Activated CD4-positive, alpha-beta memory T cell treated with anti-CD3 and anti-CD28 coated beads, Interleukin-2, amount 10 ng/mL, durations not matched to agents 7 days and 5 days (primary cell): ENCODE measurements around the gene NOX3. TPM values are rescaled to one million over a fixed set of nuclear protein-coding genes. Genes with fewer than 3 reads are reported as not detected.

Source experiments
- CTCF ChIA-PET: fragments of 350-600 bp; sonication (Branson Sonifier 250); formaldehyde crosslinking; loops from one replicate; lab custom pipeline; 2021; ENCODE audit warnings: antibody characterized with exemption, inconsistent platforms; lab: Charles Lee
- POLR2A ChIA-PET: fragments of 350-600 bp; sonication (Branson Sonifier 250); formaldehyde crosslinking; loops from one replicate; lab custom pipeline; 2021; ENCODE audit warnings: antibody characterized with exemption; lab: Charles Lee
- DNase-seq: peaks from one replicate; pipeline ENCODE4 v3.0.0-alpha.2; 2020
- H3K27ac Mint-ChIP-seq: one replicate; pipeline ENCODE4 v1.8.0; 2021; ENCODE audit warnings: mild to moderate bottlenecking, mixed read lengths
- H3K27me3 Mint-ChIP-seq: one replicate; pipeline ENCODE4 v1.8.0; 2021; ENCODE audit warnings: mixed read lengths
- H3K36me3 Mint-ChIP-seq: one replicate; pipeline ENCODE4 v1.8.0; 2021; ENCODE audit warnings: low read depth, mixed read lengths
- H3K4me1 Mint-ChIP-seq: one replicate; pipeline ENCODE4 v1.8.0; 2021; ENCODE audit warnings: mixed read lengths
- H3K4me3 Mint-ChIP-seq: one replicate; pipeline ENCODE4 v1.8.0; 2021; ENCODE audit warnings: mild to moderate bottlenecking, mixed read lengths
- H3K9me3 Mint-ChIP-seq: one replicate; pipeline ENCODE4 v1.8.0; 2021; ENCODE audit warnings: mixed read lengths
- total RNA-seq, 2 experiments: library from RNA; stranded (reverse); gene quantifications; one replicate each; pipeline ENCODE4 v1.2.3, GENCODE V29; 2021

NOX3 gene
- total RNA-seq, 2 experiments from 2014 or later: not detected

DNA sequence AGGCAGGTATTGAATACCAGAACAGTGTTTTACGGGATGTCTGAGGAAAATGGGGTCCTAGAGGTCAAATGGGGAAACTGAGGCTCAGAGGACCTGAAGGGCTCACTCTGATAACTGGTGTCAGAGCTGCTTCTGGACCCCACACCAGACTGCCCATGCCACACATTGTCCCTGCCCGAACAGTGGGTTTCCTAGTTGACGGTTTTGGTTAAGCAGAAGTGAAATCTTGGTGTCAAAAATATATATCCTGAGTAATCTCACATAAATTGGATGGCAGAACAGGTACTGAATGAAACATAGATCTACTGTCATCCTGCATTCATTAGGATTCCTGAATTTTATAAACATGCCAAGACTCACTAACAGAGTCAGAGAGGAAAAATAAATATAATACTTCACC, 16.3 kb downstream of the NOX3 start:
- Mint-ChIP-seq H3K27me3 (no peaks in the 10 kb centered on the region), H3K9me3 (no peaks in the 10 kb centered on the region), H3K36me3 (no peaks in the 10 kb centered on the region), H3K27ac (no peak overlapping the region), H3K4me3 (no peak overlapping the region), H3K4me1 (peaks cover 5% of the 10 kb centered on the region)
- CTCF ChIA-PET: no interaction called here
- POLR2A ChIA-PET: no interaction called here
- no peak for DNase-seq

- ChIA-PET POLR2A (no interaction called here), CTCF (no interaction called here)
- DNase-seq: no peak
- Mint-ChIP-seq H3K27ac (no peak overlapping the region), H3K9me3 (peaks cover 3% of the 10 kb centered on the region), H3K4me3 (no peak overlapping the region), H3K36me3 (no peaks in the 10 kb centered on the region), H3K27me3 (no peaks in the 10 kb centered on the region), H3K4me1 (peaks cover 6% of the 10 kb centered on the region)
These were observed 18.5 kb downstream of the NOX3 start for GRCh38 chr6:155436981-155437749.

DNA sequence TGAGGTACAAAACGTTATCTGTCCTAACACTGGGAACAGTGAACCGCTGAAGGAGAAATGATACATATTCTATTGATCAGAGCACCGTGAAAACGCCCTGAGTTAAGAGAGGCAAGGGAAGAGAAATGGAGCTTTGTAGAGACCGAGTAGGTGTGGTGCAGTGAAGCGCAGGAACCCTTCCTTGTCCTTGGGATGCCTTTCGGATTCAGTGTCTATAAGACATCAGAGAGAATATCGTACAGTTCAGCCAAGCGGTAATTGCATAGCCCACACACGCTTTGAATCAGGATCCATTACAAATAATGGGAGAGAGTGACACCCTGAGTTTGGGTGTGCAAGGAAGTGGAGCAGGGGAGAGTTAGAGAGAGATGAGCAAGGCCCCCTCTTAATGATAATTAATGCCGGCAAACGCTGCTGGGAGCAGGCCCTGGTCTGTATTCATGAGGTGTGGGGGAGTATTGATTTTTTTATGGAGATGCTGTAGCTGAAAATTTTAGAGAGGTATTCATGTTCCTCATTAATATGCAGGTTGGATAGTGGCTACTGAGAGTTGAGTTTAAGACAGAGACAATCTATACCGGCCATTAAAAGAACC, 20.7 kb downstream of the NOX3 start:
- Mint-ChIP-seq H3K4me1 (peaks cover 6% of the 10 kb centered on the region), H3K4me3 (no peak overlapping the region), H3K9me3 (peaks cover 3% of the 10 kb centered on the region), H3K36me3 (no peaks in the 10 kb centered on the region), H3K27me3 (no peaks in the 10 kb centered on the region), H3K27ac (no peak overlapping the region)
- ChIA-PET POLR2A (no interaction called here), CTCF (no interaction called here)
- no peak for DNase-seq

- ChIA-PET CTCF (no interaction called here), POLR2A (no interaction called here)
- H3K4me1 Mint-ChIP-seq: peaks cover 6% of the 10 kb centered on the region
- peaks cover 3% of the 10 kb centered on the region for H3K9me3 Mint-ChIP-seq
- no peaks in the 10 kb centered on the region for H3K27me3 Mint-ChIP-seq
- DNase-seq: no peak
- H3K4me3 Mint-ChIP-seq: no peak overlapping the region
- H3K36me3 Mint-ChIP-seq: no peaks in the 10 kb centered on the region
- no peak overlapping the region for H3K27ac Mint-ChIP-seq
These were observed 21.5 kb downstream of the NOX3 start for GRCh38 chr6:155434096-155434495.

GRCh38 chr6:155432293-155432692, 23.3 kb downstream of the NOX3 start:
- no peak overlapping the region for H3K27ac Mint-ChIP-seq
- H3K9me3 Mint-ChIP-seq: peaks cover 3% of the 10 kb centered on the region
- DNase-seq: no peak
- H3K4me3 Mint-ChIP-seq: no peak overlapping the region
- no peaks in the 10 kb centered on the region for H3K36me3 Mint-ChIP-seq
- H3K27me3 Mint-ChIP-seq: no peaks in the 10 kb centered on the region
- ChIA-PET CTCF (no interaction called here), POLR2A (no interaction called here)
- peaks cover 6% of the 10 kb centered on the region for H3K4me1 Mint-ChIP-seq

DNA sequence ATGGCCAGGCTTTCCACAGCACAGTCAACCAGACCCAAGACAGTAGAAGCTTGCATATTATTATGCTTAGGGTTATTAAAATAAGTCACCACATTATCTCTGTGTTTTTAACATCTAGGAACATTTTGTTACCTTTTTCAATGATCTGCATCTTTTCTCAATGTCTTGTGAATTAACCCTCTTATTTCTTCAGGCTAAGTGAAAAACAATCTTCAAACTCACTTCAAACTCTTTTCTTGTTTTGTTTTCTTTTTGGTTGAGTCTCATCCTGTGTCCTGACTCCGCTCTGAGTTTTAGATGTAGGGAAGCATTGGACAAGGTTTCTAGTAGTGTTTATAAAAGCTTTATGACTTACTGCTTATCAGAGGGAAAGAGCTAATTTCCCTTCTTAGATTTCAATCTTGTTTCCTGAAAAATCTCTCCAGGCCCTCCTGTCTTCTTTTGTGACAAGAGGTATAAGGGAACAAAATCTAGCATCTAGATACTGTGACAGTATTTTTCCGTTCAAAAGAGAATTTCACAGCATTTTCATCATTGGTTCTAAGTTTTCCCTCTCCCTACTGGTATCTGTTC, 26.2 kb downstream of the NOX3 start:
- CTCF ChIA-PET: no interaction called here
- Mint-ChIP-seq H3K27me3 (no peaks in the 10 kb centered on the region), H3K36me3 (no peaks in the 10 kb centered on the region), H3K27ac (no peak overlapping the region), H3K4me1 (peaks cover 6% of the 10 kb centered on the region), H3K4me3 (no peak overlapping the region), H3K9me3 (peaks cover 3% of the 10 kb centered on the region)
- DNase-seq: no peak
- POLR2A ChIA-PET: no interaction called here

DNA sequence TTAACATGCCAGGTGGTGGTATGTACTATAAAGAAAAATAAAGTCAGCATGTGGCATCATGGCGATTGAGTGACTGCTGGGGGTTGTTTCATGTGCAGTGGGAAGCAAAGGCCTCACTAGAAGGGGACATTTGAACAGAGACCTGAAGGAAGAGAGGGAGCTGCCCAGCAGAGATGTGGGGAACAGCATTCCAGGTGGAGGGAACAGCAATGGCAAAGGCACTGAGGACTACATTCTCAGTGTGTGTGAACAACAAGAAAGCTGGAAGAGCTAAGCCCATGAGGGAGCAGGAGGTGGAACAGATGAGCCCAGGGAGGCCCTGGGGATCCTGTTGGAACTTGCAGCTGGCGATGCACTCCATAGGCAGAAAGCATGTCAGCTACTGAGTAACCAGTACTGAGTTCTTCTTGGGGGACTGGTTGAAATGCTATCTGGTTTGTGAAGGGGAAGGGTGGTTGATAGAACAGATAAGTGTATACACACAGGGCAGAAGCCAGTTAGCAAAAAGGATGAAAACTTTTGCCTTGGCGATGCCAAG, 29.2 kb downstream of the NOX3 start:
- POLR2A ChIA-PET: no interaction called here
- Mint-ChIP-seq H3K4me3 (no peak overlapping the region), H3K4me1 (no peaks in the 10 kb centered on the region), H3K27ac (no peak overlapping the region), H3K36me3 (no peaks in the 10 kb centered on the region), H3K27me3 (no peaks in the 10 kb centered on the region), H3K9me3 (no peaks in the 10 kb centered on the region)
- CTCF ChIA-PET: no interaction called here
- no peak for DNase-seq

DNA sequence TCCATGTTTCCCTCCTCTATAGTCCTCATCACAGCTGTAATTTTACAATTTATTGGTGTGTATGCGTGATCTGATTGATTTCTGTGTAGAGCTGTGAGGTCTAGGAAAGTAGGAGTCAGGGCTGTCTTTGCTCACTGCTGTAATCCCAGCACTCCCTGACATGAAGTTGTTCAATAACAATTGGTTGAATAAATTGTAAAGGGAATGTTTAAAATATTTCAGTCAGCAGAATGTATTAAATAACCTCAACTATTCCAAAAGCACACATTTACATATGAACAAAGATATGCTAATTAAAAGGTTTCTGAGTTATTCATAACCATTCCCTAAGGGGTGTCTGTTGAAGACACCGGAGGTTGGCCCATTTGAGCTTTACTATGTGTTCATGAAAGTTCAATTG, 31.5 kb downstream of the NOX3 start:
- Mint-ChIP-seq H3K27ac (no peak overlapping the region), H3K9me3 (no peaks in the 10 kb centered on the region), H3K4me1 (peaks cover 16% of the 10 kb centered on the region), H3K27me3 (no peaks in the 10 kb centered on the region), H3K4me3 (no peak overlapping the region), H3K36me3 (no peaks in the 10 kb centered on the region)
- DNase-seq: no peak
- ChIA-PET POLR2A (no interaction called here), CTCF (no interaction called here)

GRCh38 chr6:155422635-155423034, 33.0 kb downstream of the NOX3 start:
- CTCF ChIA-PET: no interaction called here
- POLR2A ChIA-PET: no interaction called here
- peaks cover 31% of the 10 kb centered on the region for H3K4me1 Mint-ChIP-seq
- no peak overlapping the region for H3K4me3 Mint-ChIP-seq
- H3K9me3 Mint-ChIP-seq: no peaks in the 10 kb centered on the region
- no peaks in the 10 kb centered on the region for H3K27me3 Mint-ChIP-seq
- no peak overlapping the region for H3K27ac Mint-ChIP-seq
- no peaks in the 10 kb centered on the region for H3K36me3 Mint-ChIP-seq
- DNase-seq: no peak

DNA sequence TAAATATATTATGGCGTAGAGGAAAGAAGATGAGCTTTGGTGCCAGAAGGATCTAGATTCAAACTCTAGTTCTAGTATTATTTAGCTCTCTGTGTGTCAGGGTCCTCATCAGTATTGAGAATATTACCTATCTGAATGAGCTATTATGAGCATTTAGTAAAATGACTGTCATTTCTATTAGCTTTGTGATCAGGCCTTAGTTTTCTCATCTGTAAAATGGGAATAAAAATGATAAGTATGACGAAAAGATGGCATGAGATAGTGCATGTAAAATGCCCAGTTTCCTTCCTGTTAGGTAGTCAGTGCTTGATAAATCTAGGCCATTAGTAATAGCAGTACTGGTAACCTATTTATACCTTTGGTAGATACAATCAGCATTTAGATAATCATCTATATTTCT, 35.1 kb downstream of the NOX3 start:
- no peaks in the 10 kb centered on the region for H3K27me3 Mint-ChIP-seq
- no peak overlapping the region for H3K4me3 Mint-ChIP-seq
- POLR2A ChIA-PET: no interaction called here
- no peak overlapping the region for H3K27ac Mint-ChIP-seq
- CTCF ChIA-PET: no interaction called here
- no peaks in the 10 kb centered on the region for H3K9me3 Mint-ChIP-seq
- peaks cover 38% of the 10 kb centered on the region for H3K4me1 Mint-ChIP-seq
- DNase-seq: no peak
- H3K36me3 Mint-ChIP-seq: no peaks in the 10 kb centered on the region

GRCh38 chr6:155419161-155419560, 36.5 kb downstream of the NOX3 start:
- peak overlapping the region; percentile 65 for H3K4me3 Mint-ChIP-seq
- ChIA-PET POLR2A (interaction anchor here (1.0 to 2.5 kb wide), 2 partner anchors 79 to 104 kb away, joined by 4 to 14 read pairs; partner anchors contain the start of gene TFB1M), CTCF (no interaction called here)
- DNase-seq: no peak
- no peaks in the 10 kb centered on the region for H3K27me3 Mint-ChIP-seq
- H3K27ac Mint-ChIP-seq: peak overlapping the region; percentile 92
- H3K36me3 Mint-ChIP-seq: no peaks in the 10 kb centered on the region
- no peaks in the 10 kb centered on the region for H3K9me3 Mint-ChIP-seq
- H3K4me1 Mint-ChIP-seq: peaks cover 38% of the 10 kb centered on the region

DNA sequence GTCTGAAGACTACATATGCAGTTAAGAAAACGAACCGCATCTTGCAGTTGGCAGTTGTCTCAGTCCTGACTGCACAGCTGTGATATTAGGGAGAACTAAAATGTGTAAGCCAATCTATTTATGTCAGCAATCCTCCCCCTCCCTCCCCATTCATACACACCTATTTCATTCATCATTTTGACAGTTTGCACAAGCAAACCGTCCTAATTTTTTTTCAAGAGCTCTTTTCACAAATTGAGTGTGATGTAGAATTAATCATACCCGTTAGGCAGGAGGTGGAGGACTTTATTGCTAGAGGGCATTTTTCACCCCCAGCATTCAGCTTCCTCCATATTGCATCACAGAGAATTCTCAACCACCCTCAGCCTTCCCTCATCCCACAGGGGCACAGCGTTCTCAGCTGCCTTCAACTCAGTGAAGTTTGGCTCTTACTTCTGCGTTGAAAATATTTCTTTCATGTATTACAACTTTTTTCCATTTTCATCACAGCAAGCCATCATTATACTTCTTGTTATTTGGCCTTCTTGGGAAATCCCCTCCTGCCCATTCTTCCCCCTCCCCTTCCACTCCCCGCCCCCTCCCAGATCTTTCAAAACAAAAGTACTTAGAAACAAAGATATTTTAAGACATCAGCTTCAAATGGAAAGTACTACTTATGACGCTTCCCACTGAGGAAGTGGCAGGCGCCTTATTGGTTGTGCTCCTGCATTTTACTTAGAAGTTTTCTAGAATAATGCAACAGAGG, 37.5 kb downstream of the NOX3 start:
- Mint-ChIP-seq H3K4me1 (peaks cover 38% of the 10 kb centered on the region), H3K27me3 (no peaks in the 10 kb centered on the region), H3K27ac (peak overlapping the region; percentile 92), H3K36me3 (no peaks in the 10 kb centered on the region), H3K9me3 (no peaks in the 10 kb centered on the region), H3K4me3 (peak overlapping the region; percentile 65)
- DNase-seq: peak; percentile 64
- POLR2A ChIA-PET: interaction anchor here (1.0 to 2.5 kb wide), 7 partner anchors 16 to 247 kb away, joined by 3 to 14 read pairs (median 4); partner anchors contain the start of gene TFB1M
- CTCF ChIA-PET: interaction anchor here (0.9 to 1.6 kb wide), 4 partner anchors 29 to 247 kb away, joined by 3 to 5 read pairs (median 3); no protein-coding TSS in a partner anchor
